ENCODE results near the gene RSF1. TPM values are rescaled to one million over a fixed set of nuclear protein-coding genes. Genes with fewer than 3 reads are reported as not detected.

RSF1 gene
- total RNA-seq, 1 experiment from 2014 or later = 83.0 TPM

- H3K4me3 ChIP-seq (ENCODE audit: low read depth in 2 of 2, low read length in 2 of 2) = no peak overlapping the region
- H3K27ac ChIP-seq (ENCODE audit: low read length) = no peak overlapping the region
- no peaks in the 10 kb centered on the region for H3K36me3 ChIP-seq (ENCODE audit: control insufficient read depth, insufficient read depth, low read length)
- intact Hi-C loops (cut with micrococcal nuclease; ENCODE audit: unreplicated experiment) = no loop called here
- H3K27me3 ChIP-seq (ENCODE audit: control insufficient read depth, insufficient read depth, low read length) = no peaks in the 10 kb centered on the region
- BruUV-seq (replicated peaks) = no TSS peak
- in situ Hi-C loops (cut with HindIII; ENCODE audit: low pct_unique_long_range_greater_than_20kb, low sequenced_read_pairs) = no loop called here
- POLR2A ChIA-PET = no interaction called here
- H3K4me1 ChIP-seq (ENCODE audit: control insufficient read depth, insufficient read depth, low read length) = no peaks in the 10 kb centered on the region; the same call in 1 of the 2 replicates
- DNase-seq (ENCODE audit: low read depth, low spot score) (no peak), ATAC-seq (no peak)
- H3K9me3 ChIP-seq (ENCODE audit: control insufficient read depth, insufficient read depth, low read depth, low read length) = no peaks in the 10 kb centered on the region
- no peak for TF ChIP-seq TCF7L2 (IDR thresholded peaks at IDR 0.05; ENCODE audit: low read depth, low read length)
- TF ChIP-seq CTCF (IDR thresholded peaks at IDR 0.05) = no peak
- TF ChIP-seq POLR2AphosphoS5 (IDR thresholded peaks at IDR 0.05; ENCODE audit: low read depth, low read length) = no peak
- no peak for TF ChIP-seq REST (IDR thresholded peaks at IDR 0.05; ENCODE audit: insufficient read depth in 1 of 2, low read depth in 2 of 2, low read length in 1 of 2)
- no peak for TF ChIP-seq SIN3A (IDR thresholded peaks at IDR 0.05; ENCODE audit: borderline replicate concordance, insufficient read depth, low read depth, low read length)
- CTCF ChIA-PET = no interaction called here
These were observed 68.0 kb downstream of the RSF1 start for GRCh38 chr11:77752516-77752915.

- no peaks in the 10 kb centered on the region for H3K9me3 ChIP-seq (ENCODE audit: control insufficient read depth, insufficient read depth, low read depth, low read length)
- in situ Hi-C loops (cut with HindIII; ENCODE audit: low pct_unique_long_range_greater_than_20kb, low sequenced_read_pairs) (no loop called here), intact Hi-C loops (cut with micrococcal nuclease; ENCODE audit: unreplicated experiment) (no loop called here)
- no peak overlapping the region for H3K4me3 ChIP-seq (ENCODE audit: low read depth in 2 of 2, low read length in 2 of 2)
- no peaks in the 10 kb centered on the region for H3K36me3 ChIP-seq (ENCODE audit: control insufficient read depth, insufficient read depth, low read length)
- ChIA-PET CTCF (no interaction called here), POLR2A (interaction anchor here (0.5 kb wide), 1 partner anchor 340 kb away, joined by 3 read pairs; no protein-coding TSS in a partner anchor)
- H3K4me1 ChIP-seq (ENCODE audit: control insufficient read depth, insufficient read depth, low read length) = no peaks in the 10 kb centered on the region; the same call in 1 of the 2 replicates
- no peaks in the 10 kb centered on the region for H3K27me3 ChIP-seq (ENCODE audit: control insufficient read depth, insufficient read depth, low read length)
- ATAC-seq (no peak), DNase-seq (ENCODE audit: low read depth, low spot score) (no peak)
- H3K27ac ChIP-seq (ENCODE audit: low read length) = no peak overlapping the region
- TF ChIP-seq REST (IDR thresholded peaks at IDR 0.05; ENCODE audit: insufficient read depth in 1 of 2, low read depth in 2 of 2, low read length in 1 of 2) (no peak), POLR2AphosphoS5 (IDR thresholded peaks at IDR 0.05; ENCODE audit: low read depth, low read length) (no peak), TCF7L2 (IDR thresholded peaks at IDR 0.05; ENCODE audit: low read depth, low read length) (no peak), SIN3A (IDR thresholded peaks at IDR 0.05; ENCODE audit: borderline replicate concordance, insufficient read depth, low read depth, low read length) (no peak), CTCF (IDR thresholded peaks at IDR 0.05) (no peak)
- BruUV-seq (replicated peaks) = no TSS peak
These were observed 69.9 kb downstream of the RSF1 start for GRCh38 chr11:77750394-77751156.

Measured in Panc1 (cell line).